ENCODE results near the gene NCKAP5L.

GRCh38 chr12:49868952-49869815 lies 41.0 kb upstream of the NCKAP5L start:
- TF ChIP-seq, protein P1, sequence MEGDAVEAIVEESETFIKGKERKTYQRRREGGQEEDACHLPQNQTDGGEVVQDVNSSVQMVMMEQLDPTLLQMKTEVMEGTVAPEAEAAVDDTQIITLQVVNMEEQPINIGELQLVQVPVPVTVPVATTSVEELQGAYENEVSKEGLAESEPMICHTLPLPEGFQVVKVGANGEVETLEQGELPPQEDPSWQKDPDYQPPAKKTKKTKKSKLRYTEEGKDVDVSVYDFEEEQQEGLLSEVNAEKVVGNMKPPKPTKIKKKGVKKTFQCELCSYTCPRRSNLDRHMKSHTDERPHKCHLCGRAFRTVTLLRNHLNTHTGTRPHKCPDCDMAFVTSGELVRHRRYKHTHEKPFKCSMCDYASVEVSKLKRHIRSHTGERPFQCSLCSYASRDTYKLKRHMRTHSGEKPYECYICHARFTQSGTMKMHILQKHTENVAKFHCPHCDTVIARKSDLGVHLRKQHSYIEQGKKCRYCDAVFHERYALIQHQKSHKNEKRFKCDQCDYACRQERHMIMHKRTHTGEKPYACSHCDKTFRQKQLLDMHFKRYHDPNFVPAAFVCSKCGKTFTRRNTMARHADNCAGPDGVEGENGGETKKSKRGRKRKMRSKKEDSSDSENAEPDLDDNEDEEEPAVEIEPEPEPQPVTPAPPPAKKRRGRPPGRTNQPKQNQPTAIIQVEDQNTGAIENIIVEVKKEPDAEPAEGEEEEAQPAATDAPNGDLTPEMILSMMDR (optimal IDR thresholded peaks at IDR 0.05 in 1 of 3, IDR thresholded peaks at IDR 0.05 in 1 of 3, conservative IDR thresholded peaks at IDR 0.05 in 1 of 3; ENCODE audit: extremely low read depth in 1 of 3, insufficient read depth in 2 of 3, low read length in 3 of 3) = no peak
- TF ChIP-seq EZH2 (IDR thresholded peaks at IDR 0.05; ENCODE audit: low read length) = no peak
